ENCODE results near the gene HSFX3.
A peak's percentile ranks its signal among the peaks of the same experiment; 100 is the strongest.
"Not testable (repeated sequence)": the region's sequence is repeated elsewhere in the genome, so short reads cannot be mapped to it uniquely, and the experiment has no call there.

HSFX3 gene, protein sequence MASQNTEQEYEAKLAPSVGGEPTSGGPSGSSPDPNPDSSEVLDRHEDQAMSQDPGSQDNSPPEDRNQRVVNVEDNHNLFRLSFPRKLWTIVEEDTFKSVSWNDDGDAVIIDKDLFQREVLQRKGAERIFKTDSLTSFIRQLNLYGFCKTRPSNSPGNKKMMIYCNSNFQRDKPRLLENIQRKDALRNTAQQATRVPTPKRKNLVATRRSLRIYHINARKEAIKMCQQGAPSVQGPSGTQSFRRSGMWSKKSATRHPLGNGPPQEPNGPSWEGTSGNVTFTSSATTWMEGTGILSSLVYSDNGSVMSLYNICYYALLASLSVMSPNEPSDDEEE

GRCh38 chrX:149549701-149550100 lies at the start of gene HSFX3:
TSS of gene HSFX3 (minus strand) at chrX:149549924. CDS start at chrX:149549852, 72 bp downstream.
- DNase-seq (ENCODE audit: low read depth); H3K4me3 ChIP-seq (ENCODE audit: low read length): not testable (repeated sequence)

- H3K4me3 ChIP-seq (ENCODE audit: low read length); DNase-seq (ENCODE audit: low read depth): not testable (repeated sequence)
These were observed 48.9 kb upstream of the HSFX3 start for GRCh38 chrX:149598603-149599002.

- not testable (repeated sequence) for H3K4me3 ChIP-seq (ENCODE audit: low read length); DNase-seq (ENCODE audit: low read depth)
These were observed 46.2 kb upstream of the HSFX3 start for GRCh38 chrX:149595943-149596342.

GRCh38 chrX:149595214-149595613 lies 45.5 kb upstream of the HSFX3 start, which contains the start of gene HSFX2:
TSS of gene HSFX2 (minus strand) at chrX:149595314. CDS start at chrX:149594700, 614 bp downstream.
- not testable (repeated sequence) for DNase-seq (ENCODE audit: low read depth); H3K4me3 ChIP-seq (ENCODE audit: low read length)

DNA sequence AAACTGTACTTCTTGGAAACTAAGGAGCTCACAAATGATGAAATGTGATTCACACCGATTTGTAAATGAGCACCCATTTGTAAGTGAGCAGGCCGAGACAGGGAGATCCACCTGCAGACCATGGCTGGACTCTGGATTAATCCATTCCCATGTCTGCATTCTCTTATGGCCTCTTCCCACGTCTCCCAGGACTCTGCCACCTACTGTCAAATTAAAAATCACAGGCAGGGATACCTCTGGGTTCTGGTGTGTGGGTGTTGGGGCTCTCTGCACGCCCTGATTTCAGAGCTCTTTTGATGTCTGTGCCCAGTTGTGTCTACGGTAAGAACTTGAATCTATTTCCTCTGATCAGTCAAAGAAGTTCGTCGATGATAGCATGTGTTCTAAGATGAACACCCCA lies 41.3 kb upstream of the HSFX3 start:
- not testable (repeated sequence) for DNase-seq (ENCODE audit: low read depth); H3K4me3 ChIP-seq (ENCODE audit: low read length)

GRCh38 chrX:149587359-149587758 lies 37.6 kb upstream of the HSFX3 start, which contains the start of gene MAGEA9B:
TSS of gene MAGEA9B (minus strand) at chrX:149587459. CDS start at chrX:149583179, 4,280 bp downstream.
- DNase-seq (ENCODE audit: low read depth); H3K4me3 ChIP-seq (ENCODE audit: low read length): not testable (repeated sequence)

DNA sequence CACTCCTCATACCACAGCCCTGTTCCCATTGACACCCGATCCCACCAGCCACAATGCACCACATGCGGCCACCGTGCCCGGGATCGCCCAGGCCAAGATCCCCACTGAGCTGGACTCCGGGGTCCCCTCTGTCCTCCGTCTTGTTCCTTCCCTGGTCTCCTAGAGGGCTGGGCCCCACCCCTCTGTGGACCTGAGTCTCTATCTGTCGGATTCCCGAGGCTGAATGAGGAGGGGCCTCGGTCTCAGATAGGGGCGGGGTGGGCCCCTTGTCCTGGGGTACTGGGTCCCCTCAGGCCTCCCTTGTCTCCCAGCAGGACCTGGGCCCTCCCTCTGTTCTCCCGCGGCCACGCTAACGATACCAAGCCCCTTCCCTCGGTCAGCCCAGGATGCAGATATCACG lies 35.9 kb upstream of the HSFX3 start:
- DNase-seq (ENCODE audit: low read depth); H3K4me3 ChIP-seq (ENCODE audit: low read length): not testable (repeated sequence)

DNA sequence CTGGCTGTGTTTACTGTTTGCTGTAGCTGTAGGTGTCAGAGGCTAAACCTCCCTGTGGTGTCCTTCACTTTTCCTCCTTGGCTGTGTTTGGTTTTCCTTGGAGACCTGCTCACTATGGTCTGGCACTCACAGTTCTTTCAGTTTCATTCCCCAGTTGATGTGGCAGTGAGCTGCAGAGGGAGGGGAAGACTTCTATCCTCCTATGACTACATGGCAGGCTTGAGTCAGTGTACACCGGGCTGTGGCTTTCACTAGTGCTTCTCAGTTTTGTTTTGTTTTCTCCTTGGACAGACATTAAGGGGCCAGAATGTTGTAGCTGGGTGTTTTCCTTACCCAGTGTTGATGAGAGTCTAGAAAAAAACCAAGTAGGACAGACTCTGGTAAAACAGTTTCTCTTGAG lies 23.7 kb upstream of the HSFX3 start:
- not testable (repeated sequence) for DNase-seq (ENCODE audit: low read depth); H3K4me3 ChIP-seq (ENCODE audit: low read length)

DNA sequence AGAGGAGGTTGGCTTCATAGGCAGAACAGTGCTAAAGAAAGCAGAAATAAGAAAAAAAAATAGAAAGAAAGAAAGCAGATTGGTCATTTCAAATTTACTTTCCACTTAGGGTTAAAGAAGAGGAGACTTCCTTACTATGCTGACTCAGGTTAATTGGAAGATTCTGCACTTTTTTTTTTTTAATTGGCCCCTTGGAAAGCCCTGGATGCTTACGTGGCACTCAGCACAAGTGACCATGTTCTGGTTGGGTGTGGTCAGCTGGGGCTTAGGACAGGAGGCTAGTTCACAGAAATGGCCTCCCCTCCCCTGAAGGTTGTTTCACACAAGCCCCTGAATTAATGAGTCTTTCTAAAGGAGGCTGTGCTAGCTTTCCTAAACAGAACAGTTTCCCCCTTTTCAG lies 23.0 kb upstream of the HSFX3 start:
- TF ChIP-seq CTCF (conservative IDR thresholded peaks at IDR 0.05; ENCODE audit: low read length), result no peak
- DNase-seq (ENCODE audit: low read depth), result peak; percentile 2
- no peak overlapping the region for H3K4me3 ChIP-seq (ENCODE audit: low read length)

DNA sequence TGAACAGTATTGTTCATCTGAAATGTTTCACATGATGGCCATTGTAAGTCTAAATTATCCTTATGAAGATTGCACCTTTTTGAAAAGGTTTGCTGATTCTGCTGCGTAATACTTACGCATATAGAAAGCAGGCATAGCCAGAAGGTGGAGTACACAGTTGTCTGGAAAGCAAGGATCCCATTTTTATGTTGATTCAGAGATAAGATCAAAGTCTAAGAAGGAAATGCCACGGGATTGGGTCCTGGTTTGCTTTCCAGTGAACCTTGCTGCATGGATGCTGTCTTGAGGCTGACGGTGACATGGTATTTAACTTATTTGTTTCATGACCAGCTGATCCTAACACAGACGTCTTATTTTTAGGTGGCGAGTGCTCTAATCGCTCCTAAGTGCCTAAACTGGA lies 22.0 kb upstream of the HSFX3 start:
- DNase-seq (ENCODE audit: low read depth), result no peak
- no peak for TF ChIP-seq CTCF (conservative IDR thresholded peaks at IDR 0.05; ENCODE audit: low read length)
- no peak overlapping the region for H3K4me3 ChIP-seq (ENCODE audit: low read length)

GRCh38 chrX:149570668-149571067 lies 20.9 kb upstream of the HSFX3 start:
- DNase-seq (ENCODE audit: low read depth), result peak; percentile 53
- no peak overlapping the region for H3K4me3 ChIP-seq (ENCODE audit: low read length)
- no peak for TF ChIP-seq CTCF (conservative IDR thresholded peaks at IDR 0.05; ENCODE audit: low read length)

DNA sequence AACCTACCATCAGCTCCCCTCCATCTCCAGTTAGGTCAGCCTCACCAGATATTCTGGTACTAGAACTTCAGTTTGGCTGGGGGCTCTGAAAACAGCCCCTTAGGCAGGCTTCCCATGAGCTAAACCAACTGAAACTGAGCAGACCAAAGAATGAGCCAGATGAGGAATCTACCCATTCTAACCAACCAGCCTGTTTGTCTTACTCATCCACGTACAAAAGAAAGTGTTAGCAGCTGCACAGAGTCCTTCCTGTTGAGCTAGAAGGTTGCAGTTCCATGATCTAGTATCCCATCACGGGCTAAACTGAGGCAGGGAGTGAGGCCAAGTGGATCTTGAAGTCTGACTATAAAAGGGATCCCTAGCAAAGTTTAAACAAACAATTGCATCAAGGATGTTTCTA lies 20.0 kb upstream of the HSFX3 start:
- no peak for TF ChIP-seq CTCF (conservative IDR thresholded peaks at IDR 0.05; ENCODE audit: low read length)
- H3K4me3 ChIP-seq (ENCODE audit: low read length), result no peak overlapping the region
- no peak for DNase-seq (ENCODE audit: low read depth)
